Tibial artery (tissue), 4 donors: ENCODE data around the gene GNG4.

Experiments used
- DNase-seq, 2 donors: peaks; one replicate each; pipeline ENCODE4 v3.0.0-alpha.2; 2019
- H3K27ac ChIP-seq, 2 donors: fragments of 200-600 bp; sonication (generic) in 1 of 2; 1 replicate in 1 of 2; 2 replicates in 1 of 2; pipeline ENCODE4 v1.5.1; 2018 to 2019; ENCODE audit warnings: mild to moderate bottlenecking in 1 of 2
- H3K27me3 ChIP-seq, 2 donors: fragments of 200-600 bp; sonication (generic) in 1 of 2; one replicate each; pipeline versions ENCODE4 v1.5.1 to v1.6.0; 2016 to 2019
- H3K36me3 ChIP-seq, 3 donors: fragments of 200-600 bp; sonication (generic) in 2 of 3; one replicate each; pipeline ENCODE4 v1.5.1; 2016 to 2019; ENCODE audit warnings: mild to moderate bottlenecking in 2 of 3
- H3K4me1 ChIP-seq, 4 donors: fragments of 200-600 bp; sonication (generic) in 2 of 4; 1 replicate in 3 of 4; 2 replicates in 1 of 4; pipeline ENCODE4 v1.5.1; 2016 to 2019
- H3K4me3 ChIP-seq, 2 donors: fragments of 200-600 bp; sonication (generic) in 1 of 2; 1 replicate in 1 of 2; 2 replicates in 1 of 2; pipeline ENCODE4 v1.5.1; 2018 to 2019; ENCODE audit warnings: mild to moderate bottlenecking in 2 of 2
- H3K9me3 ChIP-seq, 3 donors: fragments of 200-600 bp; sonication (generic) in 1 of 3; one replicate each; pipeline ENCODE4 v1.5.1; 2016 to 2019
- CTCF ChIP-seq, 2 experiments: fragments of 200-600 bp in 1 of 2; fragments of 450-650 bp in 1 of 2; IDR thresholded peaks; one replicate each; pipeline ENCODE4 v1.5.1; 2017 to 2019; ENCODE audit warnings: antibody characterized with exemption in 2 of 2, mild to moderate bottlenecking in 1 of 2, moderate library complexity in 1 of 2
- intact Hi-C: fragments of 100-400 bp; cut with DNase I; formaldehyde crosslinking; loops from one replicate; pipeline ENCODE4 v1.15.0; 2023; ENCODE audit warnings: low total_unique reads

The GNG4 gene

GRCh38 chr1:235631816-235632215 lies 17.8 kb downstream of the GNG4 start:
- intact Hi-C loops, result no loop called here
- no peak for DNase-seq
- no peak overlapping the region for H3K27ac ChIP-seq

GRCh38 chr1:235628316-235629005 lies 21.1 kb downstream of the GNG4 start:
- intact Hi-C loops, result no loop called here
- Histone ChIP-seq H3K27ac (no peak overlapping the region), H3K4me3 (no peak overlapping the region), H3K4me1 (peaks cover 0 to 10% (median 0%) of the 10 kb centered on the region in 4 donors), H3K27me3 (peaks cover 0 to 10% of the 10 kb centered on the region in 2 donors), H3K36me3 (no peaks in the 10 kb centered on the region), H3K9me3 (no peaks in the 10 kb centered on the region)
- no peak for TF ChIP-seq CTCF (IDR thresholded peaks at IDR 0.05)
- no peak for DNase-seq

More at GRCh38 chr1:235631816-235632215, 17.8 kb downstream of the GNG4 start:
- no peak for TF ChIP-seq CTCF (IDR thresholded peaks at IDR 0.05)
- no peaks in the 10 kb centered on the region for H3K36me3 ChIP-seq
- H3K27me3 ChIP-seq, result peaks cover 0 to 6% of the 10 kb centered on the region in 2 donors
- H3K9me3 ChIP-seq, result no peaks in the 10 kb centered on the region
- no peak overlapping the region for H3K4me3 ChIP-seq
- peaks cover 0 to 10% (median 0%) of the 10 kb centered on the region in 4 donors for H3K4me1 ChIP-seq

GRCh38 chr1:235625831-235626230 lies 23.8 kb downstream of the GNG4 start:
- no peak for TF ChIP-seq CTCF (IDR thresholded peaks at IDR 0.05)
- no peak overlapping the region for H3K27ac ChIP-seq
- H3K4me1 ChIP-seq, result no peaks in the 10 kb centered on the region
- intact Hi-C loops, result no loop called here
- no peak overlapping the region for H3K4me3 ChIP-seq
- H3K36me3 ChIP-seq, result no peaks in the 10 kb centered on the region
- peaks cover 0 to 16% of the 10 kb centered on the region in 2 donors for H3K27me3 ChIP-seq
- DNase-seq, result no peak
- no peaks in the 10 kb centered on the region for H3K9me3 ChIP-seq

- Histone ChIP-seq H3K36me3 (no peaks in the 10 kb centered on the region), H3K4me1 (no peaks in the 10 kb centered on the region), H3K27ac (no peak overlapping the region), H3K9me3 (no peaks in the 10 kb centered on the region), H3K4me3 (no peak overlapping the region), H3K27me3 (peaks cover 0 to 16% of the 10 kb centered on the region in 2 donors)
- no peak for DNase-seq
- intact Hi-C loops, result no loop called here
- no peak for TF ChIP-seq CTCF (IDR thresholded peaks at IDR 0.05)
Measured at GRCh38 chr1:235625340-235625739, 24.2 kb downstream of the GNG4 start.

GRCh38 chr1:235624721-235625333 lies 24.8 kb downstream of the GNG4 start:
- Histone ChIP-seq H3K27ac (no peak overlapping the region), H3K36me3 (no peaks in the 10 kb centered on the region), H3K9me3 (no peaks in the 10 kb centered on the region), H3K4me1 (no peaks in the 10 kb centered on the region), H3K4me3 (no peak overlapping the region), H3K27me3 (peaks cover 0 to 16% of the 10 kb centered on the region in 2 donors)
- intact Hi-C loops, result no loop called here
- TF ChIP-seq CTCF (IDR thresholded peaks at IDR 0.05), result no peak
- DNase-seq, result no peak
